Measurements from ENCODE around the gene PROK2. TPM values are rescaled to one million over a fixed set of nuclear protein-coding genes. Genes with fewer than 3 reads are reported as not detected.

The PROK2 gene
- total and polyA plus RNA-seq, 2 experiments from 2014 or later = not detected

DNA sequence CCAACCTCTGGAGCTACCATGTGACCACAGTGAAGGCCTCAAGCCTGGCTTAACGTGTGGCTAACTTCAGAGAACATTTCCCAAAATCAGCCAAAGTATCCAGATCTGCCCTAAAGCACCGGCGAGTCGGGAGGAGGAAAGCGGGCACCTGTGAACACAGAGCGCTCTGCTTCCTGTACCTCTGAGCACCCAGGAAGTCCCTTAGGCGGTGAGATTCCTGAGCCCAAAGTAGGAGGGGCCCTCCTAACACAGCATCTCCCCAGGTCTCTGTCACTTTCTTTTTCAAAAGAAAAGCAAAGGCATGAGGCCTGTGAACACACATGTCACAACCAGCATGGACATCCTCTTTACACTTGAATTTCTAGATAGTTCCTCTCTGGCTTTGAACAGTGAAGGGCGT is 58.8 kb downstream of the PROK2 start:
- WGBS, 2 experiments (ENCODE audit: low coverage in 1 of 2, low lambda C conversion rate in 2 of 2, missing lambda C conversion rate in 2 of 2) = 98 to 99% methylated on average over 8 of the region's 8 CpGs
- no peaks in the 10 kb centered on the region for H3K9me2 ChIP-seq (ENCODE audit: insufficient read depth)
- H3K9me3 ChIP-seq (ENCODE audit: low read depth) = no peaks in the 10 kb centered on the region
- no peak overlapping the region for H3K4me2 ChIP-seq (ENCODE audit: unreplicated experiment)
- peak overlapping the region; percentile 84; the same call in 1 of the 2 replicates for H2AFZ ChIP-seq
- H3K79me2 ChIP-seq (ENCODE audit: insufficient read depth) = no peaks in the 10 kb centered on the region
- no peak for DNase-seq
- H3K4me3 ChIP-seq = no peak overlapping the region
- H3K9ac ChIP-seq = no peak overlapping the region
- in situ Hi-C loops (cut with MboI) = no loop called here
- peaks cover 21% of the 10 kb centered on the region; the same call in 1 of the 2 replicates for H3K27me3 ChIP-seq (replicated peaks; ENCODE audit: insufficient read depth)
- no peaks in the 10 kb centered on the region for H4K20me1 ChIP-seq (ENCODE audit: insufficient read depth)
- H3F3A ChIP-seq (ENCODE audit: insufficient read depth) = peaks cover 8% of the 10 kb centered on the region; the same call in 1 of the 2 replicates
- peaks cover 10% of the 10 kb centered on the region; the same call in 1 of the 2 replicates for H3K4me1 ChIP-seq (ENCODE audit: insufficient read depth)
- H3K27ac ChIP-seq = no peak overlapping the region
- no peaks in the 10 kb centered on the region for H3K36me3 ChIP-seq (ENCODE audit: low read depth)
- no peak for TF ChIP-seq EZH2 (IDR thresholded peaks at IDR 0.05; ENCODE audit: insufficient read depth, poor library complexity, severe bottlenecking)
- no peak for TF ChIP-seq EZH2phosphoT487 (IDR thresholded peaks at IDR 0.05; ENCODE audit: insufficient read depth, low read depth)

DNA sequence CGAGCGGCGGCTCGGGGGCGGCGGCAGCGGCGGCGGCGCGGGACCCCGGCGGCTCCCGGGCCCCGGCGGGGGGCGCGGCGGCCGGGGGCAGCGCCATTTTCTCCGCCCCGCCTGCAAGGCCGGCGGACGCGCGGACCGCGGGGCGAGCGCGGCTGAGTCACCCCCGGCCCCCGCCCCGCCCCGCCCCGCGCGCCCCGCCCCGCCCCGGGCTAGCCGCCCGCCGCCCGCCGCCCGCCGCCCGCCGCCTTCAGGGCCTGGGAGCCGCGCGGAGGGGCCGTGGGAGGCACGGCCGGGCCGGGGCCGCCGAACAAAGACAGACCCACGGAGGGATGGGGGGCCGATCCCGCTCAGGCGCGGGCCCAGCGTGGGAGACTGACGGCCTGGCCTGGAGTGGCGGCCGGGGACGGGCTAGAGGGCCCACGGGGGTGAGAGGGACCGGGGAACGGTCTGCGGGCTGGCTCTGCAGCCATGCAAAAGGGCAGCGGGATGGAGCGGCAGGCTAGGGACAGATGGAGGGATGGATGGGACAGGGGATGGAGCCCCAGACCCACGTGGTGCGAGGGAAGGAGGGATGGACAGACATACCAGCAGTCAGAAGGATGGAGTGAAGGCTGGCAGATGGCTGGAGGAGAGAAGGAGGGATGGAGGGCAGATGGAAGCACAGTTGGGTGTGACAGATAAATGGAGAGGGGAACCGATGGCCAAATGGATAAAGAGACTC is 59.5 kb downstream of the PROK2 start, which contains the start of gene EIF4E3:
TSS of gene EIF4E3 (minus strand) at position 132 of the 721 bp plus-strand sequence. CDS start at position 97, 35 bp downstream.
- peak within 1 kb of the TSS; percentile 90 for H3K4me2 ChIP-seq (ENCODE audit: unreplicated experiment)
- peak within 1 kb of the TSS; percentile 85 for H3K4me3 ChIP-seq
- DNase-seq = peak; percentile 79
- H3K36me3 ChIP-seq (ENCODE audit: low read depth) = no peaks in the 10 kb centered on the region
- no peaks in the 10 kb centered on the region for H3K9me2 ChIP-seq (ENCODE audit: insufficient read depth)
- H3K9me3 ChIP-seq (ENCODE audit: low read depth) = no peaks in the 10 kb centered on the region
- H3K9ac ChIP-seq = peak within 1 kb of the TSS; percentile 74
- peaks cover 8% of the 10 kb centered on the region; the same call in 1 of the 2 replicates for H3F3A ChIP-seq (ENCODE audit: insufficient read depth)
- 13 to 15% methylated on average over 19 to 21 of the region's 80 CpGs for WGBS, 2 experiments (ENCODE audit: low coverage in 1 of 2, low lambda C conversion rate in 2 of 2, missing lambda C conversion rate in 2 of 2)
- peaks cover 21% of the 10 kb centered on the region; the same call in 1 of the 2 replicates for H3K27me3 ChIP-seq (replicated peaks; ENCODE audit: insufficient read depth)
- no peak within 1 kb of the TSS for H3K27ac ChIP-seq
- TF ChIP-seq EZH2phosphoT487 (IDR thresholded peaks at IDR 0.05; ENCODE audit: insufficient read depth, low read depth) (no peak), EZH2 (IDR thresholded peaks at IDR 0.05; ENCODE audit: insufficient read depth, poor library complexity, severe bottlenecking) (no peak)
- H2AFZ ChIP-seq = peak within 1 kb of the TSS; percentile 95
- no peaks in the 10 kb centered on the region for H3K79me2 ChIP-seq (ENCODE audit: insufficient read depth)
- peaks cover 10% of the 10 kb centered on the region; the same call in 1 of the 2 replicates for H3K4me1 ChIP-seq (ENCODE audit: insufficient read depth)
- no peaks in the 10 kb centered on the region for H4K20me1 ChIP-seq (ENCODE audit: insufficient read depth)
- in situ Hi-C loops (cut with MboI) = no loop called here

DNA sequence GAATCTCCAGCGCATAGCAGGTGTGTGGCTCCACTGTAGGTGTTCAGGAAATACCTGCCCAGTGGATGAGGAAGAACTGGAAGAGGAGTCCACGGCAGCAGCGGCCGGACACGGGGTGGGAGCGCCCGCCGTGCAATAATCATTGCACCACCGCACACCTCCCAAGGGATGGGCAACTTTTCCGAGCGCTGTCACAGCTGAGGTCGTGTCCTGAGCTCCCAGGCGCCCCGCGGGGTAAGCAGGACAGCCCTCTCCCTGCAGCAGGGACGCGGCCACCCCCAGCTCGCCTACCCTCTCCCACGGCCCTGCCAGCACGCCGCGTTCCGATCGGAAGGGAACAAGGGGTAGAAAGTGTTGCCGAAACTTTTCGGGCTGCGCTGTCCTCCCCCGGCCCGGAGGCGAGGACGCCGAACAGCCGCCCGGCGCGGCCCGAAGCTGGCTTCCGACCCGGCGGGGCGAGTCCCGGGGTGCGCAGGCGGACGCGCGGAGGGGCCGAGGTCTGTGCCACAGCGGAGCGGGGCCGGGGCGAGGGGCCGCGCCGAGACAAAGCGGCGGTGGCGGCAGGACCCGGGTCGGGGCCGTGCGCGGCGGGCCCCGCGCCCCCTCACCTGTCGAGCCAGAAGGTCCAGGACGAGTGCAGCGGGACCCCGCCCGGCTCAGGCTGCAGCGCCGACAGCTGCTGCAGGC is 60.2 kb downstream of the PROK2 start:
- TF ChIP-seq EZH2phosphoT487 (IDR thresholded peaks at IDR 0.05; ENCODE audit: insufficient read depth, low read depth) (no peak), EZH2 (IDR thresholded peaks at IDR 0.05; ENCODE audit: insufficient read depth, poor library complexity, severe bottlenecking) (no peak)
- no peaks in the 10 kb centered on the region for H3K9me2 ChIP-seq (ENCODE audit: insufficient read depth)
- H3K27me3 ChIP-seq (replicated peaks; ENCODE audit: insufficient read depth) = peaks cover 21% of the 10 kb centered on the region; the same call in 1 of the 2 replicates
- H3K27ac ChIP-seq = no peak overlapping the region
- H3K4me2 ChIP-seq (ENCODE audit: unreplicated experiment) = peak overlapping the region; percentile 90
- H3K4me1 ChIP-seq (ENCODE audit: insufficient read depth) = peaks cover 9% of the 10 kb centered on the region; the same call in 1 of the 2 replicates
- H3K79me2 ChIP-seq (ENCODE audit: insufficient read depth) = no peaks in the 10 kb centered on the region
- H3K9me3 ChIP-seq (ENCODE audit: low read depth) = no peaks in the 10 kb centered on the region
- in situ Hi-C loops (cut with MboI) = loop anchor here (25.0 kb wide), 2 partner anchors 538 to 1363 kb away; no protein-coding TSS in a partner anchor
- no peaks in the 10 kb centered on the region for H4K20me1 ChIP-seq (ENCODE audit: insufficient read depth)
- peak overlapping the region; percentile 85 for H3K4me3 ChIP-seq
- H3F3A ChIP-seq (ENCODE audit: insufficient read depth) = peaks cover 8% of the 10 kb centered on the region; the same call in 1 of the 2 replicates
- H3K9ac ChIP-seq = peak overlapping the region; percentile 74
- H3K36me3 ChIP-seq (ENCODE audit: low read depth) = no peaks in the 10 kb centered on the region
- H2AFZ ChIP-seq = peak overlapping the region; percentile 95
- 0 to 1% methylated on average over 36 to 67 of the region's 73 CpGs for WGBS, 2 experiments (ENCODE audit: low coverage in 1 of 2, low lambda C conversion rate in 2 of 2, missing lambda C conversion rate in 2 of 2)
- peak; percentile 60 for DNase-seq

DNA sequence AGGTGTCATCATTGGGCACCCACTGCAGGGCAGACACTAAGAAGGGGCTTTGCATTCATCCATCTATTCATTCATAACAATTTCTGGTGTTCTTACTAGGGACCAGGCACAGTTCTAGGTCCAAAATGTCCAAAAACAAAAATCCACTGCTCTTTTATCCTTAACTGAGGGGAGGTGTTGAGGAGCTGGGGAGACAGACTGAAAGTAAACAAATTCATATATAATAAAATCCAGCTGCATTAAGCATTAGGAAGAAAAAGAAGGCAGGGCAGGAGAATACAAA is 60.8 kb downstream of the PROK2 start:
- Histone ChIP-seq H4K20me1 (ENCODE audit: insufficient read depth) (no peaks in the 10 kb centered on the region), H3K27me3 (replicated peaks; ENCODE audit: insufficient read depth) (peaks cover 21% of the 10 kb centered on the region; the same call in 1 of the 2 replicates), H3K9me3 (ENCODE audit: low read depth) (no peaks in the 10 kb centered on the region), H3K79me2 (ENCODE audit: insufficient read depth) (no peaks in the 10 kb centered on the region), H3K9me2 (ENCODE audit: insufficient read depth) (no peaks in the 10 kb centered on the region), H3K27ac (no peak overlapping the region), H3K36me3 (ENCODE audit: low read depth) (no peaks in the 10 kb centered on the region), H3F3A (ENCODE audit: insufficient read depth) (peaks cover 4% of the 10 kb centered on the region; the same call in 1 of the 2 replicates), H2AFZ (peak overlapping the region; percentile 95; the same call in 1 of the 2 replicates), H3K9ac (peak overlapping the region; percentile 74; the same call in 1 of the 2 replicates), H3K4me3 (peak overlapping the region; percentile 85), H3K4me2 (ENCODE audit: unreplicated experiment) (peak overlapping the region; percentile 90), H3K4me1 (ENCODE audit: insufficient read depth) (peaks cover 5% of the 10 kb centered on the region; the same call in 1 of the 2 replicates)
- in situ Hi-C loops (cut with MboI) = loop anchor here (25.0 kb wide), 2 partner anchors 538 to 1363 kb away; no protein-coding TSS in a partner anchor
- DNase-seq = no peak
- TF ChIP-seq EZH2phosphoT487 (IDR thresholded peaks at IDR 0.05; ENCODE audit: insufficient read depth, low read depth) (no peak), EZH2 (IDR thresholded peaks at IDR 0.05; ENCODE audit: insufficient read depth, poor library complexity, severe bottlenecking) (no peak)
